ENCODE data around the gene ITPKA.

DNA sequence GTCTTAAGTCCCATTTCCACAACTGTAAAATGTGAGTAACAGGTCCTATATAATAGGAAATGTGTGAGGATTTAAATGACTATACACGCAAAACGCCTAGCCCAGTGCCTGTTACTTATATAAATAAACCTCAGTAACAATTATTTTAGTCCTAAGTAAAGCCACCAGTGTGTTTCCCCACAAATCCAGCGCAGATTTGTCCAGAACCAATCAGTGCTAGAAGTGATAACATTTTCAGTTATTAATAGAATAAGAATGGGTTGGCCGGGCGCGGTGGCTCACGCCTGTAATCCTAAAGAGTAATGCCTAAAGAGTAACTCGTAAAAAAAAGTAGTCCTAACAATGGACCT is 49.8 kb downstream of the ITPKA start:
- TF ChIP-seq CTCF (IDR thresholded peaks at IDR 0.05) (no peak), POLR2AphosphoS5 (IDR thresholded peaks at IDR 0.05) (no peak), POLR2A (IDR thresholded peaks at IDR 0.05) (no peak)

All from breast epithelium (tissue), 3 donors.